SKM-1 (cell line): ENCODE measurements around the gene AMOTL1.

Experiments
- DNase-seq: peaks from one replicate; lab custom pipeline; 2025; ENCODE audit not compliant: unreplicated experiment; lab: John Stamatoyannopoulos, UW

The AMOTL1 gene

GRCh38 chr11:94768602-94769541, 716 bp downstream of the AMOTL1 start:
- DNase-seq: no peak

GRCh38 chr11:94769880-94770279, 1.7 kb downstream of the AMOTL1 start:
- DNase-seq: no peak

GRCh38 chr11:94770563-94771120, 2.5 kb downstream of the AMOTL1 start:
- DNase-seq: no peak

- no peak for DNase-seq
Measured at GRCh38 chr11:94771390-94771789, 3.2 kb downstream of the AMOTL1 start.

- DNase-seq: no peak
Measured at GRCh38 chr11:94771951-94772350, 3.8 kb downstream of the AMOTL1 start.

GRCh38 chr11:94773842-94774241, 5.7 kb downstream of the AMOTL1 start:
- no peak for DNase-seq

GRCh38 chr11:94774345-94774744, 6.2 kb downstream of the AMOTL1 start:
- DNase-seq: no peak

GRCh38 chr11:94775567-94776327, 7.6 kb downstream of the AMOTL1 start:
- no peak for DNase-seq

GRCh38 chr11:94776351-94777321, 8.5 kb downstream of the AMOTL1 start:
- no peak for DNase-seq

GRCh38 chr11:94780432-94780831, 12.3 kb downstream of the AMOTL1 start:
- DNase-seq: no peak

GRCh38 chr11:94781837-94782236, 13.7 kb downstream of the AMOTL1 start:
- DNase-seq: no peak

- no peak for DNase-seq
Measured at GRCh38 chr11:94782446-94782845, 14.3 kb downstream of the AMOTL1 start.

GRCh38 chr11:94784884-94785283, 16.7 kb downstream of the AMOTL1 start:
- no peak for DNase-seq

GRCh38 chr11:94785509-94785908, 17.4 kb downstream of the AMOTL1 start:
- no peak for DNase-seq

- DNase-seq: peak; percentile 23
Measured at GRCh38 chr11:94786264-94787126, 18.3 kb downstream of the AMOTL1 start.

- no peak for DNase-seq
Measured at GRCh38 chr11:94787801-94788200, 19.6 kb downstream of the AMOTL1 start.

- DNase-seq: no peak
Measured at GRCh38 chr11:94788396-94788795, 20.2 kb downstream of the AMOTL1 start.

GRCh38 chr11:94790197-94790596, 22.0 kb downstream of the AMOTL1 start:
- no peak for DNase-seq

- no peak for DNase-seq
Measured at GRCh38 chr11:94790661-94791180, 22.6 kb downstream of the AMOTL1 start.
